ENCODE measurements around the gene SLC16A7. TPM values are rescaled to one million over a fixed set of nuclear protein-coding genes. Genes with fewer than 3 reads are reported as not detected.
A peak's percentile ranks its signal among the peaks of the same experiment; 100 is the strongest.

The SLC16A7 gene
- total and polyA plus RNA-seq, 4 donors: 3.4 to 22.9 (median 11.4) TPM

DNA sequence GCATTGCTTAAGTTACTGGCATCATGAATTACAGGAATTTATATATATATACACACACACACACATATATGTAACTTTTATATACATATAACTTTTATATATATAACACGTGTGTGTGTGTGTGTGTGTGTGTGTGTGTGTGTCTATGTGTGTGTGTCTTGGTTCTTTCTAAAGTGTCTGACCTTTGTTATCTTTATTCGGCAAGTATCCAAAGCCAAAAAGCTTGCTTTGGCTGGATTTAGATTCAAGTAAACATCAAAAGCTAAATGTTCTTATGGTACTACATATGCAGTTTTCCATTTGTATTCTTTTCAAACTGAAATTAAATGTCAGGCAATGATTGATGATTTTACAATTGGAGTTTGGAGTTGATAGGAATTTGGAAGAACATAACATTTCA, 69.9 kb downstream of the SLC16A7 start:
- H3K4me1 ChIP-seq (ENCODE audit: control insufficient read depth in 5 of 5, insufficient read depth in 5 of 5, low read length in 5 of 5): peaks cover 0 to 10% (median 0%) of the 10 kb centered on the region in 5 donors
- H3K36me3 ChIP-seq (ENCODE audit: control insufficient read depth in 4 of 4, insufficient read depth in 4 of 4, low read length in 4 of 4): no peaks in the 10 kb centered on the region
- no peak overlapping the region for H3K27ac ChIP-seq (ENCODE audit: low read depth in 1 of 2, low read length in 1 of 2)
- no peak overlapping the region for H3K4me3 ChIP-seq
- TF ChIP-seq, protein P1, sequence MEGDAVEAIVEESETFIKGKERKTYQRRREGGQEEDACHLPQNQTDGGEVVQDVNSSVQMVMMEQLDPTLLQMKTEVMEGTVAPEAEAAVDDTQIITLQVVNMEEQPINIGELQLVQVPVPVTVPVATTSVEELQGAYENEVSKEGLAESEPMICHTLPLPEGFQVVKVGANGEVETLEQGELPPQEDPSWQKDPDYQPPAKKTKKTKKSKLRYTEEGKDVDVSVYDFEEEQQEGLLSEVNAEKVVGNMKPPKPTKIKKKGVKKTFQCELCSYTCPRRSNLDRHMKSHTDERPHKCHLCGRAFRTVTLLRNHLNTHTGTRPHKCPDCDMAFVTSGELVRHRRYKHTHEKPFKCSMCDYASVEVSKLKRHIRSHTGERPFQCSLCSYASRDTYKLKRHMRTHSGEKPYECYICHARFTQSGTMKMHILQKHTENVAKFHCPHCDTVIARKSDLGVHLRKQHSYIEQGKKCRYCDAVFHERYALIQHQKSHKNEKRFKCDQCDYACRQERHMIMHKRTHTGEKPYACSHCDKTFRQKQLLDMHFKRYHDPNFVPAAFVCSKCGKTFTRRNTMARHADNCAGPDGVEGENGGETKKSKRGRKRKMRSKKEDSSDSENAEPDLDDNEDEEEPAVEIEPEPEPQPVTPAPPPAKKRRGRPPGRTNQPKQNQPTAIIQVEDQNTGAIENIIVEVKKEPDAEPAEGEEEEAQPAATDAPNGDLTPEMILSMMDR (IDR thresholded peaks at IDR 0.05; ENCODE audit: control extremely low read depth, extremely low read depth): no peak
- no peak overlapping the region for H3K9ac ChIP-seq (ENCODE audit: insufficient read depth in 1 of 2, low read length in 2 of 2)
- H3K27me3 ChIP-seq (ENCODE audit: control insufficient read depth in 3 of 3, insufficient read depth in 3 of 3, low read length in 2 of 3): no peaks in the 10 kb centered on the region
- ATAC-seq (ENCODE audit: insufficient read depth, low FRiP score): no peak
- peak in 2 of 3 donors; percentile 51 to 70 for DNase-seq
- H3K9me3 ChIP-seq (ENCODE audit: control insufficient read depth in 4 of 4, insufficient read depth in 3 of 4, low read length in 3 of 4): peaks cover 0 to 6% (median 0%) of the 10 kb centered on the region in 4 donors
- WGBS, 2 donors: 73 to 86% methylated on average over 2 of the region's 2 CpGs

DNA sequence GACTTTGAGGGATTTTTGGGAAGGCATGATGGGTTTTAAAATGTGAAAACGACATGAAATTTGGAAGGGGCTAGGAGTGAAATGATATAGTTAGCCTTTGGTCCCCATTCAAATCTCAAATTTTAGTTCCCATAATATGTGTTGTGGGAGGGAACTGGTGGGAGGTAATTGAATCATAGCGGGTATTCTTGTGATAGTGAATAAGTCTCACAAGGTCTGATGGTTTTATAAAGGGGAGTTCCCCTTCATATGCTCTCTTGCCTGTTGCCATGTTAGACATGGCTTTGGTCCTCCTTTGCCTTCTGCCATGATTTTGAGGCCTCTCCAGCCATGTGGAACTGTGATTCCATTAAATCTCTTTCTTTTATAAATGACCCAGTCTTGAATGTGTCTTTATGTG, 72.8 kb downstream of the SLC16A7 start:
- ATAC-seq (ENCODE audit: insufficient read depth, low FRiP score) (no peak), DNase-seq (no peak)
- Histone ChIP-seq H3K4me1 (ENCODE audit: control insufficient read depth in 5 of 5, insufficient read depth in 5 of 5, low read length in 5 of 5) (peaks cover 0 to 8% (median 0%) of the 10 kb centered on the region in 5 donors), H3K9me3 (ENCODE audit: control insufficient read depth in 4 of 4, insufficient read depth in 3 of 4, low read length in 3 of 4) (peaks cover 0 to 6% (median 0%) of the 10 kb centered on the region in 4 donors), H3K4me3 (no peak overlapping the region), H3K27ac (ENCODE audit: low read depth in 1 of 2, low read length in 1 of 2) (no peak overlapping the region), H3K36me3 (ENCODE audit: control insufficient read depth in 4 of 4, insufficient read depth in 4 of 4, low read length in 4 of 4) (no peaks in the 10 kb centered on the region), H3K27me3 (ENCODE audit: control insufficient read depth in 3 of 3, insufficient read depth in 3 of 3, low read length in 2 of 3) (no peaks in the 10 kb centered on the region), H3K9ac (ENCODE audit: insufficient read depth in 1 of 2, low read length in 2 of 2) (no peak overlapping the region)
- TF ChIP-seq, protein P1 (IDR thresholded peaks at IDR 0.05; ENCODE audit: control extremely low read depth, extremely low read depth): no peak
- 83 to 95% methylated on average over 2 of the region's 2 CpGs for WGBS, 2 donors

DNA sequence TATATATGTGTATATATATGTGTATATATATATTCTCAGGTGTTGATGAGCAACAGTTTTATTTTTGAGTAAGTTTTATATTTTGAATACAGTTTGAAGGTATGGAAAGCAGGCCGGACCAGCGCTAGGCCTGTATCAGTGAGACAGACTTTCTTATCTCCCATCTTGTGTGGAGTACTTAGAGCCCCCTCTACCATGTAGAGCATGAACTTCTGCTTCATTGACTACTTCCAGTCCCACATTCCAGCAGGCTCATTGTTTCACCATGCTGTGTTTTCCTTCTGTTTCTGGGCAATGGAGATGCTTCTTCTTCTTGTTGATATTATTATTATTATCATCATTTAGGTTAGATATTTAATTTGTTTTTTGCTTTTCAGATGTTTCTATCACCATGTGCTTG, 76.4 kb downstream of the SLC16A7 start:
- 98% methylated on average over 2 of the region's 2 CpGs for WGBS, 2 donors
- Histone ChIP-seq H3K9me3 (ENCODE audit: control insufficient read depth in 4 of 4, insufficient read depth in 3 of 4, low read length in 3 of 4) (peaks cover 0 to 6% (median 0%) of the 10 kb centered on the region in 4 donors), H3K9ac (ENCODE audit: insufficient read depth in 1 of 2, low read length in 2 of 2) (no peak overlapping the region), H3K4me1 (ENCODE audit: control insufficient read depth in 5 of 5, insufficient read depth in 5 of 5, low read length in 5 of 5) (peaks cover 0 to 16% (median 0%) of the 10 kb centered on the region in 5 donors), H3K27ac (ENCODE audit: low read depth in 1 of 2, low read length in 1 of 2) (no peak overlapping the region), H3K27me3 (ENCODE audit: control insufficient read depth in 3 of 3, insufficient read depth in 3 of 3, low read length in 2 of 3) (no peaks in the 10 kb centered on the region), H3K4me3 (no peak overlapping the region), H3K36me3 (ENCODE audit: control insufficient read depth in 4 of 4, insufficient read depth in 4 of 4, low read length in 4 of 4) (no peaks in the 10 kb centered on the region)
- TF ChIP-seq, protein P1 (IDR thresholded peaks at IDR 0.05; ENCODE audit: control extremely low read depth, extremely low read depth): no peak
- no peak for ATAC-seq (ENCODE audit: insufficient read depth, low FRiP score)
- DNase-seq: no peak

DNA sequence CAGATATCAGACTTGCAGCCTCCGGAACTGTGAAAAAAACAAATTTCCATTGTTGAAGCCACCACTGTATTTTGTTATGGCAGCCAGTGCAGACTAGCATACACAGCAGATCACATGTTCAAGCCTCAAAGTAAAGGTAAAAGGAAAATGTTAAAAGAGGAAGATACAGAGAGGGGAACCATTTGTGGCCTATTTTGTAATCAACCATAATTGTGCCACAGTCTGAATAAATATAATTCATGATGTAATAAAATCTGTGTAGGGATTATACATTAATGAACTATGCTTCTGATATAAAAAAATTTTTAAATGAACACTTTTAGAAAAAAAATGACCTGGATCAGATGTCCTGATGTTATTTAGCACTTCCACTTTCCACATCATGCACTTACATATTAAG, 79.6 kb downstream of the SLC16A7 start:
- peaks cover 0 to 13% (median 0%) of the 10 kb centered on the region in 5 donors for H3K4me1 ChIP-seq (ENCODE audit: control insufficient read depth in 5 of 5, insufficient read depth in 5 of 5, low read length in 5 of 5)
- TF ChIP-seq, protein P1 (IDR thresholded peaks at IDR 0.05; ENCODE audit: control extremely low read depth, extremely low read depth): no peak
- DNase-seq: no peak
- peaks cover 0 to 3% (median 0%) of the 10 kb centered on the region in 4 donors for H3K36me3 ChIP-seq (ENCODE audit: control insufficient read depth in 4 of 4, insufficient read depth in 4 of 4, low read length in 4 of 4)
- no peak overlapping the region for H3K4me3 ChIP-seq
- no peaks in the 10 kb centered on the region for H3K27me3 ChIP-seq (ENCODE audit: control insufficient read depth in 3 of 3, insufficient read depth in 3 of 3, low read length in 2 of 3)
- WGBS, 2 donors: 92% methylated on average over 1 of the region's 1 CpG
- H3K27ac ChIP-seq (ENCODE audit: low read depth in 1 of 2, low read length in 1 of 2): no peak overlapping the region
- no peak overlapping the region for H3K9ac ChIP-seq (ENCODE audit: insufficient read depth in 1 of 2, low read length in 2 of 2)
- ATAC-seq (ENCODE audit: insufficient read depth, low FRiP score): no peak
- peaks cover 0 to 13% (median 2%) of the 10 kb centered on the region in 4 donors for H3K9me3 ChIP-seq (ENCODE audit: control insufficient read depth in 4 of 4, insufficient read depth in 3 of 4, low read length in 3 of 4)
